SH-SY5Y (cell line): ENCODE measurements around the gene GALNT13.

Experiments used
- GATA2 ChIP-seq: IDR thresholded peaks from 2 replicates; pipeline ENCODE4 v1.6.1; 2011; ENCODE audit warnings: mild to moderate bottlenecking, low read depth, low read length
- GATA3 ChIP-seq: IDR thresholded peaks from 2 replicates; pipeline ENCODE4 v1.6.1; 2011; ENCODE audit warnings: low read depth, mild to moderate bottlenecking, low read length, moderate library complexity

DNA sequence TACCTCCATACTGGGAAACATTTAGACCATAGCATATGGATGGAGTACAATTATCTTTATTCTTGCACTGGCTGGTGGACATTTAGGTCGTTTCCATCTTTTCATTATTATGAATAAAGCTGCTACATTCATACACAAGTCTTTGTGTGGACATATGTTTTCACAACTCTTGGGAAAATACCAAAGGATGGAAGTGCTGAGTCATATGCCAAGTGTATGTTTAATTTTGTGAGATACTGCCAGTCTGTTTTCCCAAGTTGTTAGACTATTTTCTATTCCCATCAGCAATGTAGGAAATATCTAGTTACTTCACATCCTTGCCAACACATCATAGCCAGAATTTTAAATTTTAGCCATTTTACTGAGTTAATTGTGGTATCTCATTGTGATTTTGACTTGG is 91.5 kb downstream of the GALNT13 start:
- TF ChIP-seq GATA2, result no peak
- no peak for TF ChIP-seq GATA3
